ENCODE data around the gene ELOVL5.
"Not testable (repeated sequence)": the region's sequence is repeated elsewhere in the genome, so short reads cannot be mapped to it uniquely, and the experiment has no call there.

ELOVL5 gene

DNA sequence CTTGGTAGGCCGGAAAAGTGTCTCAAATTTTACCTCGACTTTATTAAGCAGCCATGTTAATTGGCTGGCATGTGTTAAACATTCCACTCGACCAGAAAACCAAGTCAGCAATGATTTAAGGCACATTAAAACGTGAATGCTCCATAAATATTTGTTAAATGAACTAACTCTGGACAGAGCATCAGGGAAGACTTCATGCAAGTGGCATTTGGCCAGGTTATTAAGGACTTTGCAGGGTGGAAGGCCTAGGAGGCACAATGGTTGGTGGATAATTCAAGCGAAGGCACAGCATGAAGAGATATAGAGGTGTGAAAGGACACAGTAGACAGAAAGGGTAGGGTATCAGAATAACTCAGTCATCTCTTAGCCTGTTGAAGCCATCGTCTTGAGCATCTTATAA, 23.0 kb downstream of the ELOVL5 start:
- no peak for DNase-seq

DNA sequence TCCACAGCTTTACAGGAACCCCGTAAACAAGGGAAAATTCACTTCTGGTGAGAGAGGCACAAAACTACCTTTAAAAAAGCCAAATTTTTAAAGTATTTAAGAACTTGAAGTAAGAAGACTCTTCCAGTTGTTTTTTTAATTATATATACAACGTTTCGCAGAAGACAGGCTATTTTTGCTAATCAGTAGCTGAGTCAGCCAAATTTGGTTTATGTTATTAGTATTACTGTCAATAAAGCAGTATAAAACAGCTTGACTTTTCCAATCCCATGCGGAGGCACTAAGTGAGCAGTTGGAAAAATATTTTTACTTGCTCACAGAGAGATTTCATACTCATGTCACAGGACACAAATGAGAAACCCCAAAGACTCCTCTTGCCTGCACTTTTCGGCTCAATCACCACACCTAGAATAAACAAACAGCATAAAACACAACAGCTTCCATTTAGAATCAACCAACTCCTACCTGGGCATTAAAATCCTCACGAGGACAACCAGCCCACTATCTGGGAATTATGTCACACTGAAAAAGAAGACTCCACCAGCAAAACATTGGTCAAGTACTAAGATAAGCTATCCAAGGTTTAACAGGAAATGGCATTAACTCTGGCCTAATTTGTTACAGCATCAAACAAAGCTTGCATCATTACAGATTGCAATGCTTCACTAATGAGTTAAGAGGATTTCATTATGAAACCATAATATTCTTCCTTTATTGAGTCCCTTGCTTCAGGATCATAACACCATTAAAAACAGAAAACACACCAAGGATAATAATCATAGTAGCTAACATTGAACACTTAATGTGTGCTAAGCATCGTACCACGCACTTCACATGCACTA, 26.3 kb downstream of the ELOVL5 start:
- no peak for DNase-seq

DNA sequence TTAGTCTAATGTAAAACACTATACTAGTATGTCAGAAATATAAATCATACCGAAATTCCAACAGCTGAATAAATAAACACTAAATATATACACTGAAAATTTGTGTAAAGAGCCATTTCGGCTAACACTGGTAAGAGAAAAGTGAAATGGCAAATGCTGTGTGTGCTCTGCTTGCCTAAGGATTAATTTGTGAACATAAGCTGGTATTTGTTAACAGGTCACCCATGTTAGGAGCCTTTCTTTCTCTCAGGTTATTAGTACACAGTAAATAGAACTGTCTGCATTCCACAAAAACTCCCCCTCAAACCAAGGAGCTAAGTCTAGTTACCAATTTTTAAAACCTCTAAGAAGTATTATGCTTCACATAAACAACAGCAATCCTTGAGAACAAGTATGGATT, 27.0 kb downstream of the ELOVL5 start:
- no peak for DNase-seq

DNA sequence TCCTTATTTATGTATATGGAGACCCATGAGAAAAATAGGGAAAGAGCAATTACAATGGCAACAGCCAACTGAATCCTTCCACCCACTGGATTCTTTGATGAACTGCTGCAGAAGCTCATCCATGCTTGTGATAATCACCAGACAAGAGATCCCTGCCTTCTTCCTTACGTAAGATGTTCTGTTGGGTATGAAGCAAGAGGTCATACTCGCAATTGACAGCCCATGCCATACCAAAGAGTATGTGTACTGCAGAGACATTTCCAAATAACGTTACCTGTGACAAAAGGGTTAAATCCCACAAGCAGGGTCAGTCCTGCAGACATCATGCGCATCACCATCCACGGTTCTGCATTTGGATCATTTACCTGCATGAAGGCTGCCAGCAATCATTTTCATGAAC, 27.8 kb downstream of the ELOVL5 start:
- DNase-seq = no peak

DNA sequence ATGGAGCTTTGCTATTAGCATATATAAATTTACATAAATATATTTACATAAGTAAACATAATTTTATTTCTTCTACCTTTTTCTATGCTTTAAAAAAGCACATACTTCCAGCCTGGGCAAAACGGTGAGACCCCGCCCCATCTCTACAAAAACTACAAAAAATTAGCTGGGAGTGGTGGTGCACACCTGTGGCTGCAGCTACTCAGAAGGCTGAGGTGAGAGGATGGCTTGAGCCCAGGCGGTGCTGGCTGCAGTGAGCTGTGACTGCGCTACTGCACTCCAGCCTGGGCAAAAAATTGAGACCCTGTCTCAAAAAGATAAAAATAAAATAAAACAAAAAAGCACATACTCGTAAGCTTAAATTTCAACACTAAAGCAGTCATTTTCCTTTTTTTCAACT, 30.3 kb downstream of the ELOVL5 start:
- no peak for DNase-seq

DNA sequence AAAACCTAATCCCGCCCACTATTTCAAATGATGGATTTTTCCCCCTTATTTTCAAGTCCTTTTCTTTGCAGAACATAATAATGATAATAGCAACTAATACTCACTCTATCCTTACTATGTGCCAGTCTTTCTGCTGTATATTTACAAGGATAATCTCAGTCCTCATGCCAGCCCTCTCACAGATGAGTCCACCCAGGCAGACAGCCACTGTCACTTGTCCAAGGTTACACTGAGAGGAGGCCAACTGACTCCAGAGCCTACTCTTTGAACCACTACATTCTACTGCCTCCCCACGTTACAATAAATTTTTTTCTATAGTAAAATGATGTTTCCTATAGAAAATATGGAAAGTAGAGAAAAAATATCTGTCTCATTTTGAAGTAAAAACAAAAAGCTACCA, 30.9 kb downstream of the ELOVL5 start:
- DNase-seq = no peak

DNA sequence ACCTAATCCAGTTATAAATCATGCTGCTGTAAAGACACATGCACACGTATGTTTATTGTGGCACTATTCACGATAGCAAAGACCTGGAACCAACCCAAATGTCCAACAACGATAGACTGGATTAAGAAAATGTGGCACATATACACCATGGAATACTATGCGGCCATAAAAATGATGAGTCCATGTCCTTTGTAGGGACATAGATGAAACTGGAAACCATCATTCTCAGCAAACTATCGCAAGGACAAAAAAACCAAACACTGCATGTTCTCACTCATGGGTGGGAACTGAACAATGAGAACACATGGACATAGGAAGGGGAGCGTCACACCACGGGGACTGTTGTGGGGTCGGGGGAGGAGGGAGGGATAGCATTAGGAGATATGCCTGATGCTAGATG, 31.5 kb downstream of the ELOVL5 start:
- not testable (repeated sequence) for DNase-seq

DNA sequence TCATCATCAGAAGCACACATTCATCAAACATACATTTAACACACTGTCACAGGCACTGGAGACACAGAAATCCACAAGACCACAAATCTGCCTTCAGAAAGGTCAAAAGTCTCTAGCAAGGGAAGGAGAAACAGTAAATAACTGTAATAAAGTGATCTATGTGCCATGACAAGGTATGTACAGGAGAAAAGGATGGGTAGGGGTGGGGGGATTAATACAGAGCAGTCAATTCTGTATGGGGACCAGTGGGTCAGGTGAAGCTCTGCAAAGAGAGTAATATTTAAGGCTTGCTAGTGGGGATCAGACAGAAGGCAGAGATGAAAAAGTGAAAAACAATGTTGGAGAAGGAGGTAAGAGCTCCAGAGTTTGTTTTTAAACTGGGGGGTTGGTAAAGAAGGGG, 32.6 kb downstream of the ELOVL5 start:
- DNase-seq = no peak

DNA sequence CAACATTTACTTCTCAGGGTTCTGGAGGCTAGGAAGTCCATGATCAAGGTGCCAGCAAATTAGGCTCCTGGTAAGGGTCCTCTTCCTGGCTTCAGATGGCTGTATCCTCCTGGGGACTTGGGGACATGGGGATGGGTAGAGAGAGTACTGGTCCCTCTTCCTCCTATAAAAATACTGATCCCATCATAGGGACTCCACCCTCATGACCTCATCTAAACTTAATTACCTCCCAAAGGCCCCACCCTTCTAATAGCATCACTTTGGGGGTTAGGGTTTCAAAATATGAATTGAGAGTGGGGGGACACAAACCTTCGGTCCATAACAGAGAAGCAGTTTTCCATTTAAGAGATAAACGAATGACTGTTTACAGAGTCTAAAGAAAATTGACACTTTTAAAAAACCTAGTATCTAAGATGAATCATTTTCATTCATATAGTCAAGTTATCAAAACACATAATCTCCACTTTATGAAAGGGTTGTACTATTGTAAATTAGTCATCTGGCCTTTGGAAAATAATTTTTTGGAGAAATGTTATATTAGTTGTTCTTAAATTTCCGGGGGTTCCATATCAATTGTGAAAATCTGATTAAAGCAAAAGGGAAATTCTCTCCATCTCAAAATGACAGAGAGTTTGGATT, 33.5 kb downstream of the ELOVL5 start:
- DNase-seq = no peak

DNA sequence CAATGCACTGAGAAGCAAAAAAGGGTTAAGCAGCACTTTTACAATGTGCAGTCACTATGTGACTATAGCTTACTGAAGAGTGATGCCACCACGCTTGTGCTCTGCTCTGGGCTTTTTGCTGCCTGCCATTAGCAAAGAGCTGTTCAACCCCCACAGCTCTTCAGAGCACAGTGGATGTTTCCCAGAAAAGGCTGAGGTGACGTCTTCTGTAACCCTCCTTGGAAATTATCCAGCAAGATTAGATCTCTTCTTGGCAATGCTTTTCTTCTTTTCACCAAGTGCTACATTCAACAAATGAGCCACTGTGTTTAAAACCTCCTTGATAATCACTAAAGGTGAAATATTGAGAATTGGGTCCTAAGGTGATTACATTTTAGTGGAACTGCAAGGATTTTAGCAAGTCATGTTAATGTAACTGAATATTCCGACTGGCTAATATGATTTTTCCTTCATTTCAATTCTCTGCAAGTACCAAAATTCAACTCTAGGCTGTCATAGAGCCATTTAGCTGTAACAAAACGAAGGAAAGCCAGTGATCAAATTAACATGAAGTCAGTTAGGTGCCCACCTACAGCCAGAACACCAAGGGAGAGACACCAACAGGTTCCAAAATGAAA, 34.9 kb downstream of the ELOVL5 start:
- no peak for DNase-seq

DNA sequence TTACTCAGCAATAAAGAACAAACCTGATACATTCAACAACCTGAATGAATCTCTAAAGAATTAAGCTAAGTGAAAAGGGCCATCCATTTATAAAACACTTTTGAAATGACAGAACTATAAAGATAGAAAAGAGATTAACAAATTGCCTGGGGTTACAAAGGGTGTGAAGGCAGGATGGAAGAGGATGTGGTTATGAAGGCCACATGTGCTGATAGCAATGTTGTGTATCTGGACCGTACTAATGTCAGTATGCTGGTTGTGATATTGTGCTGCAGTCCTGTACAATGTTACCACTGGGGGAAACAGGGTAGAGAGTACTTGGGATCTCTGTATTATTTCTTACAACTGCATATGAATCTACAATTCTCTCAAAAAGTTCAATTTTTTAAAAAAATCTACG, 36.4 kb downstream of the ELOVL5 start:
- DNase-seq = no peak

DNA sequence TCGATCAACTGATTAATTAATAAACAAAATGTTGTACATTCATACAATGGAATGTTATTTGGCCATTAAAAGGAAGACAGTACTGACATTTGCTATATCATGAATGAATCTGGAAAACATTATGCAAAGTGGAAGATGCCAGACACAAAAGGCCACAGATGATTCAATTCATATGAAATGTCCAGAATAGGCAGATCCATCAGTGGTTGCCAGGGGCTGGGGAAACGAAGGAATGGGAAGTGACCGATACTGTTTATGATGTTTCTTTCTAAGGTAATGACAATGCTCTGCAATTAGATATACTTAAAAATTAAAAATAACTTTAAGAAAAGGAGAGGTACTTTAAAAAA, 37.2 kb downstream of the ELOVL5 start:
- no peak for DNase-seq

DNA sequence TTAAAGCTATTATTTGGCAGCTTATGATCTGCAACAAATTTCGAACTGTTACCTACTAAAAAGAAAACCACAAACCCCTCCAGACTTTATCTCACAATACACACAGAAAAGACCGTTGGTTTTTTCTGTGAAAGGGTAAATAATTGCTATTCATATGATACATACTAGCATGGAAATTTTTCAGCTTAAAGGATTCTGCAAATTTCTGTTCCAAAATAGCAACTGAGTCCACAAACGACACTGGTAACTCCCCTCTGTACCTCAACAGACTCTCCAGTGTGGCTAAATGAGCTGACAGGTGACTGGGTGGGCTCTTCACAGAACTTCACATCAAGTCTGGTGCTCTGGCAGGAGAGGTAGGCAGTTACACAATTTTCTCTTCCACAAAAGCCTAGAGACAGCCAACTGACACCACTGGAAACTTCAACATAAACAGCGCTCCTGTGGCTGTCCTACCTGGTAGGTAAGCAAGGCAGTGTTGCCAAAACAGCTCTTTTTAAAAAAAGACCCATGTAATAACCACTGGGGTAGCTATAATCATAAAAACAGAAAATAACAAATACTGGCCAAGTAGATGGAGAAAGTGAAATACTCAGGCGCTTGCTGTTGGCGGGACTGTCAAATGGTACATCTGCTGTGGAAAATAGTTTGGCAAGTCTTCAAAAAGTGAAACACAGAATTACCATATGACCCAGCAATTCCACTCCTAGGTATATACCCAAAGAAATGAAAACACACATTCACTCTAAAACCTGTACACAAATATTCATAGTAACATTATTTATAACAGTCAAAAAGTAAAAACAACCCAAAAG, 37.8 kb downstream of the ELOVL5 start:
- DNase-seq = no peak

DNA sequence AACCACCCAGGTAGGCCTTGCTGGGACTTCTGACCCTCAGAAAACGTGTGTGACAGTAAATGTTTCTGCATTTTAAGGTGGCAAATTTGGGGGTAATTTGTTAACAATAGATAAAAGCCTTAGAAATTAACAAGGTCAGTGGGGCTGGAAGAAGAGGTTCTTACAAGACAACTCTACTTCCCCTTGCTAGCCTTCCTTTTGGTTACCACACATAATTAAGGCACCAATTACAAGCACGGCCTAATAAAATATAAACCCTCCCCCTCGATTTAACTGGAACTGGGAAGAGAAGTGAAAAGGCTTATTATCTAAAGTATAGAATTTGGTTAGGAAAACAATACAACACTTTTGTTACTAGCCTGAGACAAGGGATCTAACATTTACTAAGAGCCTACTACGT, 38.8 kb downstream of the ELOVL5 start:
- DNase-seq = no peak

DNA sequence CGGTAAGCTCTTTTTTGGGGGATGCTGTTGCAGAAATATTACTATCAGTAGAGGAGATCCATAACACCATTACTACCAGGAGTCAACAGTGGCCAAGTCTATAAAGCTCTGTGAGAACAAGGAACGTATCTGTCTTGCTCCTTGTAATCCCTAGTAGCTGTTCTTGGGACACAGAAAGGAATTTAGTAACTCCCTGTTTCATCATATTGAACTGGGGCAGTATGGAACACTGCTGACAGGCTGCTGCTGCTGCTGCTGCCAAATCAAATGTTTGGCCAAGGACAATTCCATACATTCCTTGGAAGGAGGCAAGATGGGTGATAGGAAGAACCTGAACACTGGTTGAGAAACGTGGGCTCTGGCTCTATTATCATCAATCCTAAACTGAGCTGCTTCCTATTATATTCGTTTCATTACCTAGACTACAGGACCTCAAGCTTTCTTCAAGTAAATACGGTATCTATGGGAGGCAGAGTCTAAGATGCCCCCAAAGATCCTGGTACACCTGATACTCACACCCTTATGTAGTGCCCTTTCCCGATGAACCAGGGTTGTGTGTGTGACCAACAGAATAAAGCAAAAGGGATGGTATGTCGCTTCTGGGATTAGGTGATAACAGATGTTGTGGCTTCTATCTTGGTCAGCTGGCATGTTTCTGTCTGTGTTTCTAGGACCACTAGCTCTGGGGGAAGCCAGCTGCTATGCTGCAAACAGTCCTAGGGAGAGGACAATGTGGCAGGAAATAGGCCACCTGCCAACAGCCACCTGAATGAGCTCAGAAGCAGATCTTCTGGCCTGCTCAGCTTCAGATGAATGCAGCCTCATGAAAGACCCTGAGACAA, 39.5 kb downstream of the ELOVL5 start:
- DNase-seq = peak; percentile 24

DNA sequence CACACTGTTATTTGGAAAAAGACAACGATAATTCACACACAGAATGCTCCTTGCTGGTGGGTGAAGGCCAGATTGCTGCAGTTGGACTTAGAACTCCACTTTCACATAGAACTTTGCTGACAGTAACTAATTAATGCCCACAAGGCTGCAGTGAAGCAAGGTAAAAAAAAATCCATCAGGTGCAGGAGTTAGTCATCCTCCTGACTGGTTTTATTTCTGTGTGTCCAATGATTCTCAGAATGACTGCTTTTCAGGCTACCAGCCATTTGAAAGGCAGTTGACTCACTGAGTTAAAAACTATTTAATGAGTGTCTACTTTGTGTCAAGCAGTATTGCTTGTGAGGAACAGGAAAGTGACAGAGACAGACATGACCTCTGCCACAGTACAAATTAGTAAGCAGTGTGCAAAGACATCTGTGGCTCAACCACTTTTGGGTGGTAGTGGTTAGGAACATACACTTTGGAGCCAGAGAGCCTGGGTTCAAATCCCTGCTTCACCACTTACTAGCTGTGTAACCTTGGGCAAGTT, 41.9 kb downstream of the ELOVL5 start:
- DNase-seq = no peak

DNA sequence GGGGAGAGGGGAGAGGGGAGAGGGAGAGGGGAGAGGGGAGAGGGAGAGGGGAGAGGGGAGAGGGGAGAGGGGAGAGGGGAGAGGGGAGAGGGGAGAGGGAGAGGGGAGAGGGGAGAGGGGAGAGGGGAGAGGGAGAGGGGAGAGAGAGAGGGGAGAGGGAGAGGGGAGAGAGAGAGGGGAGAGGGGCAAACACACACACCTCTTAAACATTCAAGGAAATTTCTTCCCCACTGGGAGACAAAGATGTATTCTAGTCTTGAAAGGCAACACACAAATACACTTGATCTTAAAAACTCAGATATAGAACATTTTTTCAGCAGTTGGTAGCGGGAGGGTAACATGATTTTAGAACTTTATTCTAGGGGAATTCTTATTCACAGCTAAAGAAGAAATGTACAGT, 42.5 kb downstream of the ELOVL5 start:
- DNase-seq = not testable (repeated sequence)

DNA sequence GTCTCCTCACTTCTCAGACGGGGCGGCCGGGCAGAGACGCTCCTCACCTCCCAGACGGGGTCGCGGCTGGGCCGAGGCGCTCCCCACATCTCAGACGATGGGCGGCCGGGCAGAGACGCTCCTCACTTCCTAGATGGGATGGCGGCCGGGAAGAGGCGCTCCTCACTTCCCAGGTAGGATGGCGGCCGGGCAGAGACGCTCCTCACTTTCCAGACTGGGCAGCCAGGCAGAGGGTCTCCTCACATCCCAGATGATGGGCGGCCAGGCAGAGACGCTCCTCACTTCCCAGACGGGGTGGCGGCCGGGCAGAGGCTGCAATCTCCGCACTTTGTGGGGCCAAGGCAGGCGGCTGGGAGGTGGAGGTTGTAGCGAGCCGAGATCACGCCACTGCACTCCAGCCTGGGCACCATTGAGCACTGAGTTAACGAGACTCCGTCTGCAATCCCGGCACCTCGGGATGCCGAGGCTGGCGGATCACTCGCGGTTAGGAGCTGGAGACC, 43.2 kb downstream of the ELOVL5 start:
- not testable (repeated sequence) for DNase-seq

DNA sequence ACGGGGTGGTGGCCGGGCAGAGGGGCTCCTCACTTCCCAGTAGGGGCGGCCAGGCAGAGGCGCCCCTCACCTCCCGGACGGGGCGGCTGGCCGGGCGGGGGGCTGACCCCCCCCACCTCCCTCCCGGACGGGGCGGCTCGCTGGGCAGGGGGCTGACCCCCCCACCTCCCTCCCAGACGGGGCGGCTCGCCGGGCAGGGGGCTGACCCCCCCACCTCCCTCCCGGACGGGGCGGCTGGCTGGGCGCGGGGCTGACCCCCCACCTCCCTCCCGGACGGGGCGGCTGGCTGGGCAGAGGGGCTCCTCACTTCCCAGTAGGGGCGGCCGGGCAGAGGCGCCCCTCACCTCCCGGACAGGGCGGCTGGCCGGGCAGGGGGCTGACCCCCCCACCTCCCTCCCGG, 43.8 kb downstream of the ELOVL5 start:
- DNase-seq = not testable (repeated sequence)

DNA sequence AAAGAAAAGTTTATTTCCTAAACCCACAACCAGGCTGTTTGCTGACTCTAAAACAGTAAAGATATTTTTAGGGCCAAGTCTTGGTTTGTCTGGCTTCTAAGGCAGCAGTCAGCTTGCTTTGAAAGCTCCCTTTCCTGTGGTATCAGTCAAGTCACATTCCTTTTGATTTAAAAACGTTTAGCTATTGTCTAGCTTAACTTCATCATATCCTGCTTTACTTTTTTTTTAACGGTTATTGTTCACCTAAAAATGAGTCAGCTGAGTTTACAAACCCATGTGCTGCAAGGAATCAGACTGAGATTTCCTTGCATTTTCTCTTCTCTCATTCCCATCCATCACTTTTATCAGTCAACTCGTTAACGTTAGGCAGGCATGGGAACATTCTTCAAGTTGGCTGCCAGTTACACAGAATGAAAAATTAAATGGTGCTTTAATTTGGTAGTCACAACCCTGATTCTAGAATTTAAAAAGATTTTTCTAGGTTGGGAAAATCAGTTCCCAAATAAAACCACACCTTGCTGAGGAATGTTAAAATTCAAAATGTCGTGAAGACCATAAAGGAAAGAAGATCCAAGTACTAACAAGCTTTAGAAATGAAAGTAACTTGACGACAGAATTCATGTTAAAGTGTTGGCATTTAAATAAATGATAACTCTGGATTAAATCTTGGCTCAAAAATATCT, 45.9 kb downstream of the ELOVL5 start:
- no peak for DNase-seq

DNA sequence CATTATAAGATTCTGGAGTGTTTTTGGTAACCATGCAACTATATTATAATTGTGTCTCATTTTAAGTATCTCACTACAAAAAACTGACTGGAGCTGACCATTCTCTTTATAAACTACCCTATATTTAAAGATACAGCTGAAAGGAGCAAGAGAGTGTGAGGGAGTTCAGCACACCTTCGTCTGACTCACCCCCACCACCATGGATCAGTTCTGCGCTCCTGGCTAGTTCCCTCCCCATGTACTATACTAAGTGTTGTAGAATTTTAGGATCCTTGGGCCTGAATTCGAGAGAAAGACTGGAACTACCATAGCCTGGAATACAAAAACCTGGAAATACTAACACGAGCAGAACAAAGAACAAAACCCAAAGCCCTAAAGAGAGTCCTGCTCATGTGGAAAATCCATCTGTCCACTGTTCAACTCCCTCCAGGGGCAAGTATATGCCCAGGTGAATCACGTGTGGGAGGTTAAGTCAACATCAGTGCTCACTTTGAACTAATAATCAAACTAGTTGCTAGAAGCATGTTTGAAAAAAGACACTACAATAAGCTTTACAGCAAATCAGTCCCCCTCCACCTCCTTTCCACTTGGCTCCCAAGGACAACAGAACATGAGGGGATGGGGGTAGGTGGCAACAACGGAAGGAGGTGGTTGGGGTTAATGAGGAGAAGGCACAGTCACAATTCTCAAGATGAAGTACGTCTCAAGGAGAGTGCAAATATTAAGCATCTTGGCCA, 46.8 kb downstream of the ELOVL5 start:
- DNase-seq = peak; percentile 56

All from NCI-H774 (cell line).